Psoas muscle (tissue), 8 donors: ENCODE results near the gene PDS5B. TPM values are rescaled to one million over a fixed set of nuclear protein-coding genes. Genes with fewer than 3 reads are reported as not detected.
"Not testable (repeated sequence)": the region's sequence is repeated elsewhere in the genome, so short reads cannot be mapped to it uniquely, and the experiment has no call there.

Experiments used
- ATAC-seq, 4 donors: fragments of 200-7000 bp; cut with Tn5 transposase; one replicate each; pipeline ENCODE4 v1.9.1; 2020; ENCODE audit warnings: moderate library complexity in 3 of 4, mild to moderate bottlenecking in 2 of 4
- DNase-seq, 2 donors: peaks; one replicate each; pipeline ENCODE4 v3.0.0-alpha.2; 2020
- H3K27ac ChIP-seq: fragments of 200-600 bp; one replicate; pipeline ENCODE4 v1.8.0; 2022
- H3K27me3 ChIP-seq, 3 donors: fragments of 200-600 bp in 1 of 3; one replicate each; pipeline versions ENCODE4 v1.6.1 to v1.8.0; 2013 to 2022; ENCODE audit warnings: low read length in 2 of 3, mild to moderate bottlenecking in 2 of 3, moderate library complexity in 1 of 3; ENCODE audit not compliant: insufficient read depth in 3 of 3
- H3K36me3 ChIP-seq, 2 donors: fragments of 200-600 bp in 1 of 2; one replicate each; pipeline versions ENCODE4 v1.6.1 to v1.8.0; 2013 to 2022; ENCODE audit warnings: low read depth in 1 of 2, mild to moderate bottlenecking in 1 of 2, moderate library complexity in 1 of 2; ENCODE audit not compliant: insufficient read depth in 1 of 2
- H3K4me1 ChIP-seq: fragments of 200-600 bp; one replicate; pipeline ENCODE4 v1.8.0; 2022
- H3K4me3 ChIP-seq: fragments of 200-600 bp; one replicate; pipeline ENCODE4 v1.8.0; 2022; ENCODE audit warnings: mild to moderate bottlenecking
- H3K9me3 ChIP-seq: fragments of 200-600 bp; one replicate; pipeline ENCODE4 v1.8.0; 2022
- WGBS, 3 donors: extraction: QIAGEN DNeasy Blood & Tissue Kit; methylation state at CpG; one replicate each; pipeline versions ENCODE4 v1.1.6 to v1.1.7; 2013; 5-methylcytosine and 5-hydroxymethylcytosine counted together
- intact Hi-C, 2 donors: fragments of 100-400 bp; cut with DNase I; formaldehyde crosslinking; loops; one replicate each; pipeline versions ENCODE4 v1.11.0 to v1.14.2; 2022
- polyA plus RNA-seq, 3 donors: library from polyadenylated mRNA; stranded (reverse); fragments of 200-250 nt; gene quantifications; one replicate each; pipeline ENCODE4 v1.2.3, GENCODE V29; 2013
- total RNA-seq, 4 donors: library from RNA; stranded (reverse); fragmentation: NEBNext Ultra II Directional in 2 of 4; extraction: Animal tissue kit (Norgen Biotek cat#: 25700) in 2 of 4; gene quantifications; one replicate each; pipeline versions ENCODE4 v1.2.1 to v1.2.4, GENCODE V29; 2021 to 2023
- TF ChIP-seq, protein P1 (sequence below): fragments of 200-600 bp; IDR thresholded peaks from one replicate; pipeline ENCODE4 v1.8.0; 2022; ENCODE audit warnings: antibody characterized with exemption
- donor health status: healthy with polysubstance abuse.
- donor health status: DM: no; HTN: no; CAD: no; lungs with moderate emphysema.
- donor health status: Bipolar disorder and iron deficiency.
- donor health status: healthy.
- donor health status: DM: yes; HTN: yes; CAD: no.
- donor health status: DM: no; HTN: no; CAD: no.
- donor health status: DM: no; HTN: no; CAD: no.
- donor health status: DM: yes; HTN: yes; CAD: no.

PDS5B gene
- total and polyA plus RNA-seq, 7 donors, result 3.6 to 28.1 (median 18.3) TPM

DNA sequence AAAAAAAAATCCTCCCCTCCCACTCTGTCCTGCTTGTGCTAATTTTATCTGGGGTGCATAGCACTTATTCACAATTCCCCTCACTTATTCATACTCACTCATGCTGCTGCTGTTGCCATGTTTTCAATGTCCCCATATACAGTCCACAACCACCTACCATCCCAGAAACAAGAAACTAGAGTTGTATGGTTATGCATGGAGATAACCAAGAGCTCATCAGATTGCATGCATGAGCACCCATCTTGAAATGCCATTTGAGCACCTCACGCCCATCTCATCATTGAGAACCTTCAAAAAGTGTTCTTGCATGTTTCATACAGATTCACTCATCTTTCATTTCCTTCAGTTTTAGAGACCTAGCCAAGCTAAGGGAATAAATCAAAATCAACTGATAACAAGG lies 32.5 kb upstream of the PDS5B start:
- DNase-seq (no peak), ATAC-seq (no peak)
- no peaks in the 10 kb centered on the region for H3K27me3 ChIP-seq
- H3K4me1 ChIP-seq, result no peaks in the 10 kb centered on the region
- intact Hi-C loops, result no loop called here
- no peak overlapping the region for H3K4me3 ChIP-seq
- TF ChIP-seq, protein P1, sequence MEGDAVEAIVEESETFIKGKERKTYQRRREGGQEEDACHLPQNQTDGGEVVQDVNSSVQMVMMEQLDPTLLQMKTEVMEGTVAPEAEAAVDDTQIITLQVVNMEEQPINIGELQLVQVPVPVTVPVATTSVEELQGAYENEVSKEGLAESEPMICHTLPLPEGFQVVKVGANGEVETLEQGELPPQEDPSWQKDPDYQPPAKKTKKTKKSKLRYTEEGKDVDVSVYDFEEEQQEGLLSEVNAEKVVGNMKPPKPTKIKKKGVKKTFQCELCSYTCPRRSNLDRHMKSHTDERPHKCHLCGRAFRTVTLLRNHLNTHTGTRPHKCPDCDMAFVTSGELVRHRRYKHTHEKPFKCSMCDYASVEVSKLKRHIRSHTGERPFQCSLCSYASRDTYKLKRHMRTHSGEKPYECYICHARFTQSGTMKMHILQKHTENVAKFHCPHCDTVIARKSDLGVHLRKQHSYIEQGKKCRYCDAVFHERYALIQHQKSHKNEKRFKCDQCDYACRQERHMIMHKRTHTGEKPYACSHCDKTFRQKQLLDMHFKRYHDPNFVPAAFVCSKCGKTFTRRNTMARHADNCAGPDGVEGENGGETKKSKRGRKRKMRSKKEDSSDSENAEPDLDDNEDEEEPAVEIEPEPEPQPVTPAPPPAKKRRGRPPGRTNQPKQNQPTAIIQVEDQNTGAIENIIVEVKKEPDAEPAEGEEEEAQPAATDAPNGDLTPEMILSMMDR, result no peak
- 81 to 97% (median 93%) methylated on average over 1 of the region's 1 CpG for WGBS, 3 donors
- no peak overlapping the region for H3K27ac ChIP-seq
- no peaks in the 10 kb centered on the region for H3K36me3 ChIP-seq
- no peaks in the 10 kb centered on the region for H3K9me3 ChIP-seq

DNA sequence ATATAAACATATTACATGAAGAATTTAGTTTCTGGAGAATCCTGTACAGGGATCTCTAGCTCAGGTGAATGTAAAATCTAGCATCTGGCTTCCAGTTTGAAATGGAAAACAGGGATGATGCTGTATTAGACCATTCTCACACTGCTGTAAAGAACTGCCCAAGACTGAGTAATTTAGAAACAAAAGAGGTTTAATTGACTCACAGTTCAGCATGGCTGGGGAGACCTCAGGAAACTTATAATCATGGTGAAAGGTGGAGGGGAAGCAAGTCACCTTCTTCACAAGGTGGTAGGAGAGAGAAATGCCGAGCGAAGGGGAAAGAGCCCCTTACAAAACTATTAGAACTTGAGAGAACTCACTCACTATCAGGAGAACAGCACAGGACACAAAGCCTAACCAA lies 30.6 kb upstream of the PDS5B start:
- TF ChIP-seq, protein P1, result no peak
- ATAC-seq (no peak), DNase-seq (no peak)
- 88 to 100% (median 95%) methylated on average over 2 of the region's 2 CpGs for WGBS, 3 donors
- intact Hi-C loops, result no loop called here
- no peaks in the 10 kb centered on the region for H3K36me3 ChIP-seq
- no peaks in the 10 kb centered on the region for H3K27me3 ChIP-seq
- no peak overlapping the region for H3K27ac ChIP-seq
- no peaks in the 10 kb centered on the region for H3K4me1 ChIP-seq
- no peak overlapping the region for H3K4me3 ChIP-seq
- no peaks in the 10 kb centered on the region for H3K9me3 ChIP-seq

DNA sequence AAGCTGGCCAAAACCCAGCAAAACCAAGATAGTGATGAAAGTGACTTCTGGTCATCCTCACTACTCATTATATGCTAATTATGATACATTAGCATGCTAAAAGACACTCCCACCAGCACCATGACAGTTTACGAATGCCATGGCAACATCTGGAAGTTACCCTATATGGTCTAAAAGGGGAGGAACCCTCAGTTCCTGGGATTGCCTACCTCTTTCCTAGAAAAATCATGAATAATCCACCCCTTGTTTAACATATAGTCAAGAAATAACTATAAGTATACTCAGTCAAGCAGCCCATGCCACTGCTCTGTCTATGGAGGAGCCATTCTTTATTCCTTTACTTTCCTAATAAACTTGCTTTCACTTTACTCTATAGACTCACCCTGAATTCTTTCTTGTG lies 25.4 kb upstream of the PDS5B start:
- intact Hi-C loops, result not testable (repeated sequence)

DNA sequence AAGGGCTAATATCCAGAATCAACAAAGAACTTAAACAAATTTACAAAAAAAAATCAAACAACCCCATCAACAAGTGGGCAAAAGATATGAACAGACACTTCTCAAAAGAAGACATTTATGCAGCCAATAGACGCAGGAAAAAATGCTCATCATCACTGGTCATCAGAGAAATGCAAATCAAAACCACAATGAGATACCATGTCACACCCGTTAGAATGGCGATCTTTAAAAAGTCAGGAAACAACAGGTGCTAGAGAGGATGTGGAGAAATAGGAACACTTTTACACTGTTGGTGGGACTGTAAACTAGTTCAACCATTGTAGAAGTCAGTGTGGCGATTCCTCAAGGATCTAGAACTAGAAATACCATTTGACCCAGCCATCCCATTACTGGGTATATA lies 10.6 kb upstream of the PDS5B start:
- H3K27ac ChIP-seq, H3K4me1 ChIP-seq, H3K27me3 ChIP-seq, H3K36me3 ChIP-seq, H3K4me3 ChIP-seq, H3K9me3 ChIP-seq, ATAC-seq, DNase-seq: not testable (repeated sequence)
- intact Hi-C loops, result loop anchor here in 1 of 2 donors (5.0 kb wide), 1 partner anchor 193 kb away; no protein-coding TSS in a partner anchor
- 68 to 89% (median 86%) methylated on average over 3 to 4 of the region's 4 CpGs for WGBS, 3 donors

More for the DNA sequence above, 25.4 kb upstream of the PDS5B start:
- not testable (repeated sequence) for H3K4me3 ChIP-seq, H3K27me3 ChIP-seq, ATAC-seq, DNase-seq, H3K36me3 ChIP-seq, H3K27ac ChIP-seq, H3K4me1 ChIP-seq
- H3K9me3 ChIP-seq, result peaks cover 14% of the 10 kb centered on the region
- WGBS, 3 donors, result 94 to 100% (median 96%) methylated on average over 1 of the region's 1 CpG

DNA sequence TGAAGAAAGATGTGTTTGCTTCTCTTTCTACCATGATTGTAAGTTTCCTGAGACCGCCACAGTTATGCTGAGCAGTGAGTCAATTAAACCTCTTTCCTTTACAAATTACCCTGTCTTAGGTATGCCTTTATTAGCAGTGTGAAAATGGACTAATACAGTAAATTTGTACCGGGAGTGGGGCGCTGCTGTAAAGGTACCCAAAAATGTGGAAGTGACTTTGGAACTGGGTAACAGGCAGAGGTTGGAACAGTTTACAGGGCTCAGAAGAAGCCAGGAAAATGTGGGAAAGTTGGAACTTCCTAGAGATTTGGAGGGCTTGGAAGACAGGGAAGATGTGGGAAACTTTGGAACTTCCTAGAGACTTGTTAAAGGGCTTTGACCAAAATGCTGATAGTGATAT lies 9.2 kb upstream of the PDS5B start:
- no peak overlapping the region for H3K4me3 ChIP-seq
- DNase-seq (no peak), ATAC-seq (no peak)
- 97 to 99% (median 99%) methylated on average over 3 of the region's 3 CpGs for WGBS, 3 donors
- no peaks in the 10 kb centered on the region for H3K36me3 ChIP-seq
- TF ChIP-seq, protein P1, result no peak
- H3K27ac ChIP-seq, result no peak overlapping the region
- no peaks in the 10 kb centered on the region for H3K9me3 ChIP-seq
- H3K4me1 ChIP-seq, result no peaks in the 10 kb centered on the region
- intact Hi-C loops, result loop anchor here in 1 of 2 donors (5.0 kb wide), 1 partner anchor 195 kb away; no protein-coding TSS in a partner anchor
- H3K27me3 ChIP-seq, result no peaks in the 10 kb centered on the region

DNA sequence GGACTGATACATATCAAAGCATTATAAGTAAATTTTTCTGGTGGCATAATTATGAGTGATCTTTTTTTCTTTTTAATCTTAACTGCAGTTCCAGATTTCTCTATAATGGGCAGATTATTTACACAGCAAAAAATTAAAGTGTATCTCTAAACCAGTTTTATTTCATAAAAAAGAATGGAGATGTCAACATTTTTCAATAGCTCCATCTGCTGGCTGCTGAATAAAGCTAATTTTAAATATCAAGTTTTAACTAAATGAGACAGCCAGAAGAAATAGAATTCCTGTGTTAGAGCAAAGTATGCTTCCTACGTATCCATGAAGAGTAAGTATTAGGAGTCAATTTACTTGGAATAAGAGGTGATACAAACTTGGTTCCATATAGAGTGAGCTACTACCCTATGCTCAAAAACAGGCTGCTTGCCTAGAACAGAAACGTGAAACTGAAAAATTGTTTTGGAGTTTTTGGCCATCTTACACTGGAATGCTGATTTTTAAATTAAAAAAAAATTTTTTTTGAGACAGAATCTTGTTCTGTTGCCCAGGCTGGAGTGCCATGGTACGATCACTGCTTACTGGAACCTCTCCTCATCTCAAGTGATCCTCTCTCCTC lies 5.0 kb upstream of the PDS5B start:
- TF ChIP-seq, protein P1, result peak; percentile 46
- WGBS, 3 donors, result 36 to 60% (median 44%) methylated on average over 3 of the region's 3 CpGs

More for the DNA sequence above, 5.0 kb upstream of the PDS5B start:
- Histone ChIP-seq H3K27me3 (no peaks in the 10 kb centered on the region), H3K4me3 (no peak overlapping the region), H3K4me1 (no peaks in the 10 kb centered on the region), H3K9me3 (no peaks in the 10 kb centered on the region), H3K36me3 (no peaks in the 10 kb centered on the region), H3K27ac (no peak overlapping the region)
- intact Hi-C loops, result no loop called here
- DNase-seq, result no peak
- no peak for ATAC-seq
